ENCODE measurements around the gene CHST8. TPM values are rescaled to one million over a fixed set of nuclear protein-coding genes. Genes with fewer than 3 reads are reported as not detected.

The CHST8 gene
- total RNA-seq, 1 donor from 2014 or later = not detected

GRCh38 chr19:33802001-33802400 lies 180.2 kb downstream of the CHST8 start:
- Histone ChIP-seq H3K4me3 (ENCODE audit: low read depth, low read length) (no peak overlapping the region), H3K36me3 (ENCODE audit: control insufficient read depth, insufficient read depth, low read length) (no peaks in the 10 kb centered on the region)
- TF ChIP-seq, protein P1, sequence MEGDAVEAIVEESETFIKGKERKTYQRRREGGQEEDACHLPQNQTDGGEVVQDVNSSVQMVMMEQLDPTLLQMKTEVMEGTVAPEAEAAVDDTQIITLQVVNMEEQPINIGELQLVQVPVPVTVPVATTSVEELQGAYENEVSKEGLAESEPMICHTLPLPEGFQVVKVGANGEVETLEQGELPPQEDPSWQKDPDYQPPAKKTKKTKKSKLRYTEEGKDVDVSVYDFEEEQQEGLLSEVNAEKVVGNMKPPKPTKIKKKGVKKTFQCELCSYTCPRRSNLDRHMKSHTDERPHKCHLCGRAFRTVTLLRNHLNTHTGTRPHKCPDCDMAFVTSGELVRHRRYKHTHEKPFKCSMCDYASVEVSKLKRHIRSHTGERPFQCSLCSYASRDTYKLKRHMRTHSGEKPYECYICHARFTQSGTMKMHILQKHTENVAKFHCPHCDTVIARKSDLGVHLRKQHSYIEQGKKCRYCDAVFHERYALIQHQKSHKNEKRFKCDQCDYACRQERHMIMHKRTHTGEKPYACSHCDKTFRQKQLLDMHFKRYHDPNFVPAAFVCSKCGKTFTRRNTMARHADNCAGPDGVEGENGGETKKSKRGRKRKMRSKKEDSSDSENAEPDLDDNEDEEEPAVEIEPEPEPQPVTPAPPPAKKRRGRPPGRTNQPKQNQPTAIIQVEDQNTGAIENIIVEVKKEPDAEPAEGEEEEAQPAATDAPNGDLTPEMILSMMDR (IDR thresholded peaks at IDR 0.05; ENCODE audit: insufficient read depth, low read length, poor library complexity, severe bottlenecking) = no peak

DNA sequence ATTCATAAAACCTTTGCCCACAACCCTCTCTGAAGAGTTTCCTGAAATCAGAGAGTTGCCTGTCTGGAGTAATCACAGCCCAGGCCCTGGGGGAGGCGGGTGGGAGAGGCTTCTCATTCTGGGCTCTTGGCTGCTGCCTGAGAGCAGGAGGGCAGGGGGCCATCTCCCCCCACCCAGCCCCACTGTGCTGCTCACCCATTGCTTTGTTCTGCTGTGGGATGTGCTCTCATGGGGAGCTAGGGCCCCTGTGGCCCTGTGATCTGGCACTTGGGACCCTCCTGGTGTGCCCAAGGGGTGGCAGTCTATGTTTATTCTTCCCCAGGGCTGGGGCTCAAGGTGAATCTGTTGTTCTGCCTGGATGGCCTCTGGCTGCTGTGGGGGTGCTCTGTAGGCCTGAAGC lies 181.0 kb downstream of the CHST8 start:
- DNase-seq (ENCODE audit: low read depth) = no peak
- H3K4me3 ChIP-seq (ENCODE audit: low read depth, low read length) = no peak overlapping the region
- no peaks in the 10 kb centered on the region for H3K27me3 ChIP-seq (ENCODE audit: control insufficient read depth, insufficient read depth, low read length)
- TF ChIP-seq, protein P1 (IDR thresholded peaks at IDR 0.05; ENCODE audit: insufficient read depth, low read length, poor library complexity, severe bottlenecking) = no peak
- no peaks in the 10 kb centered on the region for H3K36me3 ChIP-seq (ENCODE audit: control insufficient read depth, insufficient read depth, low read length)

More at GRCh38 chr19:33802001-33802400, 180.2 kb downstream of the CHST8 start:
- DNase-seq (ENCODE audit: low read depth) = no peak
- H3K27me3 ChIP-seq (ENCODE audit: control insufficient read depth, insufficient read depth, low read length) = no peaks in the 10 kb centered on the region

- DNase-seq (ENCODE audit: low read depth) = no peak
- no peaks in the 10 kb centered on the region for H3K36me3 ChIP-seq (ENCODE audit: control insufficient read depth, insufficient read depth, low read length)
- H3K4me3 ChIP-seq (ENCODE audit: low read depth, low read length) = no peak overlapping the region
- TF ChIP-seq, protein P1 (IDR thresholded peaks at IDR 0.05; ENCODE audit: insufficient read depth, low read length, poor library complexity, severe bottlenecking) = no peak
- H3K27me3 ChIP-seq (ENCODE audit: control insufficient read depth, insufficient read depth, low read length) = no peaks in the 10 kb centered on the region
These were observed 181.6 kb downstream of the CHST8 start for GRCh38 chr19:33803383-33803782.

GRCh38 chr19:33804021-33804799 lies 182.5 kb downstream of the CHST8 start:
- no peaks in the 10 kb centered on the region for H3K27me3 ChIP-seq (ENCODE audit: control insufficient read depth, insufficient read depth, low read length)
- H3K4me3 ChIP-seq (ENCODE audit: low read depth, low read length) = no peak overlapping the region
- TF ChIP-seq, protein P1 (IDR thresholded peaks at IDR 0.05; ENCODE audit: insufficient read depth, low read length, poor library complexity, severe bottlenecking) = no peak
- no peak for DNase-seq (ENCODE audit: low read depth)
- H3K36me3 ChIP-seq (ENCODE audit: control insufficient read depth, insufficient read depth, low read length) = no peaks in the 10 kb centered on the region

GRCh38 chr19:33805313-33805712 lies 183.6 kb downstream of the CHST8 start:
- Histone ChIP-seq H3K36me3 (ENCODE audit: control insufficient read depth, insufficient read depth, low read length) (no peaks in the 10 kb centered on the region), H3K27me3 (ENCODE audit: control insufficient read depth, insufficient read depth, low read length) (no peaks in the 10 kb centered on the region), H3K4me3 (ENCODE audit: low read depth, low read length) (no peak overlapping the region)
- DNase-seq (ENCODE audit: low read depth) = no peak
- TF ChIP-seq, protein P1 (IDR thresholded peaks at IDR 0.05; ENCODE audit: insufficient read depth, low read length, poor library complexity, severe bottlenecking) = no peak

Measured in kidney epithelial cell (primary cell).